ENCODE measurements around the gene TNFSF12. TPM values are rescaled to one million over a fixed set of nuclear protein-coding genes. Genes with fewer than 3 reads are reported as not detected.
A peak's percentile ranks its signal among the peaks of the same experiment; 100 is the strongest.

The TNFSF12 gene
- total RNA-seq (48.0 TPM), polyA plus RNA-seq (ENCODE audit: insufficient read depth, low read depth, low replicate concordance) (61.8 TPM)
- long read RNA-seq, donor 1, transcript TNFSF12-201 (7 exons, 1,553 nt), result major isoform, 9 of 29 reads
- long read RNA-seq, donor 1, partial matches to known transcripts, result 18 of 29 reads
- long read RNA-seq, donor 1, other reads (novel, unspliced or antisense), result 0 of 29 reads
- long read RNA-seq, donor 2, transcript TNFSF12-201 (7 exons, 1,553 nt), result major isoform, 6 of 8 reads
- long read RNA-seq, donor 2, partial matches to known transcripts, result 0 of 8 reads
- long read RNA-seq, donor 2, other reads (novel, unspliced or antisense), result 0 of 8 reads
- long read RNA-seq, donor 3, transcript TNFSF12-201 (7 exons, 1,553 nt), result major isoform, 8 of 9 reads
- long read RNA-seq, donor 3, partial matches to known transcripts, result 0 of 9 reads
- long read RNA-seq, donor 3, other reads (novel, unspliced or antisense), result 0 of 9 reads
- long read RNA-seq, donor 4, partial matches to known transcripts, result 0 of 6 reads
- long read RNA-seq, donor 4, other reads (novel, unspliced or antisense), result 0 of 6 reads
- long read RNA-seq, donor 5, partial matches to known transcripts, result 0 of 1 reads
- long read RNA-seq, donor 5, other reads (novel, unspliced or antisense), result 0 of 1 reads
- long read RNA-seq, donor 6, transcript TNFSF12-201 (7 exons, 1,553 nt), result major isoform, 6 of 18 reads
- long read RNA-seq, donor 6, partial matches to known transcripts, result 12 of 18 reads
- long read RNA-seq, donor 6, other reads (novel, unspliced or antisense), result 0 of 18 reads
- long read RNA-seq, donor 7, transcript TNFSF12-201 (7 exons, 1,553 nt), result major isoform, 11 of 27 reads
- long read RNA-seq, donor 7, partial matches to known transcripts, result 9 of 27 reads
- long read RNA-seq, donor 7, other reads (novel, unspliced or antisense), result 6 of 27 reads
- long read RNA-seq, donor 8, transcript TNFSF12-201 (7 exons, 1,553 nt), result major isoform, 8 of 22 reads
- long read RNA-seq, donor 8, partial matches to known transcripts, result 12 of 22 reads
- long read RNA-seq, donor 8, other reads (novel, unspliced or antisense), result 0 of 22 reads
- long read RNA-seq, donor 9, partial matches to known transcripts, result 5 of 11 reads
- long read RNA-seq, donor 9, other reads (novel, unspliced or antisense), result 0 of 11 reads
- long read RNA-seq, donor 10, partial matches to known transcripts, result 0 of 11 reads
- long read RNA-seq, donor 10, other reads (novel, unspliced or antisense), result 5 of 11 reads

GRCh38 chr17:7548585-7549400, at the start of gene TNFSF12:
TNFSF12 (plus strand) TSS chr17:7549058; CDS start chr17:7549154, 96 bp downstream.
- DNase-seq (peak; percentile 56 to 91 (median 61)), FAIRE-seq (no peak)
- peak within 1 kb of the TSS; percentile 88 to 93 for H3K27ac ChIP-seq (ENCODE audit: low read depth in 2 of 2, low read length in 2 of 2)
- peak within 1 kb of the TSS; percentile 61 to 92 (median 70) for H3K4me3 ChIP-seq (ENCODE audit: low read length in 3 of 3)
- no peaks in the 10 kb centered on the region for H3K9me3 ChIP-seq (ENCODE audit: control insufficient read depth in 2 of 3, insufficient read depth in 1 of 3, low read length in 3 of 3)
- H3K27me3 ChIP-seq (ENCODE audit: control insufficient read depth, insufficient read depth, low read length), result no peaks in the 10 kb centered on the region
- no peaks in the 10 kb centered on the region for H3K36me3 ChIP-seq (ENCODE audit: control insufficient read depth in 2 of 3, insufficient read depth in 3 of 3, low read length in 3 of 3)
- peak within 1 kb of the TSS; percentile 42 to 95 (median 73) for H3K9ac ChIP-seq (ENCODE audit: low read length in 3 of 3)
- peaks cover 0 to 17% (median 13%) of the 10 kb centered on the region in 3 donors for H3K4me1 ChIP-seq (ENCODE audit: control insufficient read depth in 2 of 3, insufficient read depth in 2 of 3, low read depth in 1 of 3, low read length in 3 of 3)
- intact Hi-C loops (cut with DNase I), result no loop called here
- peak; percentile 11 for TF ChIP-seq CTCF (IDR thresholded peaks at IDR 0.05; ENCODE audit: borderline replicate concordance, extremely low read depth, insufficient read depth)

DNA sequence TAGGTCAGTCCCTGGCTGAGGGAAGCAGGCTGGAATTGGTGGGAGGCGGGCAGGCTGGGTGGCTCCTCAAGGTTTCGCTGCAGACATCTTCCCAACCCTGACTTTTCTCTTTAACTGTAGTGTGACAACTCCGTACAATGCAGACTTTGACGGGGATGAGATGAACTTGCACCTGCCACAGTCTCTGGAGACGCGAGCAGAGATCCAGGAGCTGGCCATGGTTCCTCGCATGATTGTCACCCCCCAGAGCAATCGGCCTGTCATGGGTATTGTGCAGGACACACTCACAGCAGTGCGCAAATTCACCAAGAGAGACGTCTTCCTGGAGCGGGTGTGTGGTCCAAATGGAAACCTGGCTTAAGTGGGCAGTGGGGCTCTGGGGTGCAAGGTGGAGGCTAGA, 49.7 kb upstream of the TNFSF12 start:
- intact Hi-C loops (cut with DNase I), result no loop called here
- no peak overlapping the region for H3K4me3 ChIP-seq (ENCODE audit: low read length in 3 of 3)
- H3K27ac ChIP-seq (ENCODE audit: low read depth in 2 of 2, low read length in 2 of 2), result no peak overlapping the region
- DNase-seq (no peak), FAIRE-seq (no peak)
- peaks cover 0 to 5% (median 0%) of the 10 kb centered on the region in 3 donors for H3K4me1 ChIP-seq (ENCODE audit: control insufficient read depth in 2 of 3, insufficient read depth in 2 of 3, low read depth in 1 of 3, low read length in 3 of 3)
- no peak for TF ChIP-seq CTCF (IDR thresholded peaks at IDR 0.05; ENCODE audit: borderline replicate concordance, extremely low read depth, insufficient read depth)
- H3K36me3 ChIP-seq (ENCODE audit: control insufficient read depth in 2 of 3, insufficient read depth in 3 of 3, low read length in 3 of 3), result peaks cover 31 to 81% (median 66%) of the 10 kb centered on the region in 3 donors
- H3K27me3 ChIP-seq (ENCODE audit: control insufficient read depth, insufficient read depth, low read length), result no peaks in the 10 kb centered on the region
- no peaks in the 10 kb centered on the region for H3K9me3 ChIP-seq (ENCODE audit: control insufficient read depth in 2 of 3, insufficient read depth in 1 of 3, low read length in 3 of 3)
- H3K9ac ChIP-seq (ENCODE audit: low read length in 3 of 3), result no peak overlapping the region

DNA sequence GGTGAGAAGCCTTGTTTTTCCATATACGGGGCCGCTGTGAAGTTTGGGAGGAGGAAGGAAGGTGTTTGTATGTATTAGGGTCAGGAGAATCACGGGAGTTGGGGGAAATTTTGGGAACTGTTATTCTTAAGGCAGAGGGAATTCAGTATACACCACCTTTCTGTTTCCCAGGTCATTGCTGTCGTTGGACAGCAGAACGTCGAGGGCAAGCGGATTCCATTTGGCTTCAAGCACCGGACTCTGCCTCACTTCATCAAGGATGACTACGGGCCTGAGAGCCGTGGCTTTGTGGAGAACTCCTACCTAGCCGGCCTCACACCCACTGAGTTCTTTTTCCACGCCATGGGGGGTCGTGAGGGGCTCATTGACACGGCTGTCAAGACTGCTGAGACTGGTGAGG, 47.1 kb upstream of the TNFSF12 start:
- intact Hi-C loops (cut with DNase I), result no loop called here
- no peak for FAIRE-seq
- Histone ChIP-seq H3K36me3 (ENCODE audit: control insufficient read depth in 2 of 3, insufficient read depth in 3 of 3, low read length in 3 of 3) (peaks cover 34 to 80% (median 70%) of the 10 kb centered on the region in 3 donors), H3K9me3 (ENCODE audit: control insufficient read depth in 2 of 3, insufficient read depth in 1 of 3, low read length in 3 of 3) (no peaks in the 10 kb centered on the region), H3K4me1 (ENCODE audit: control insufficient read depth in 2 of 3, insufficient read depth in 2 of 3, low read depth in 1 of 3, low read length in 3 of 3) (peaks cover 0 to 5% (median 0%) of the 10 kb centered on the region in 3 donors), H3K27ac (ENCODE audit: low read depth in 2 of 2, low read length in 2 of 2) (no peak overlapping the region), H3K27me3 (ENCODE audit: control insufficient read depth, insufficient read depth, low read length) (no peaks in the 10 kb centered on the region), H3K9ac (ENCODE audit: low read length in 3 of 3) (no peak overlapping the region), H3K4me3 (ENCODE audit: low read length in 3 of 3) (no peak overlapping the region)
- no peak for TF ChIP-seq CTCF (IDR thresholded peaks at IDR 0.05; ENCODE audit: borderline replicate concordance, extremely low read depth, insufficient read depth)
- no peak for DNase-seq
